ENCODE data around the gene SCAMP4. TPM values are rescaled to one million over a fixed set of nuclear protein-coding genes. Genes with fewer than 3 reads are reported as not detected.
"Not testable (repeated sequence)": the region's sequence is repeated elsewhere in the genome, so short reads cannot be mapped to it uniquely, and the experiment has no call there.

Gene SCAMP4
- total and polyA plus RNA-seq, 2 experiments from 2014 or later: 39.4 to 106 TPM

DNA sequence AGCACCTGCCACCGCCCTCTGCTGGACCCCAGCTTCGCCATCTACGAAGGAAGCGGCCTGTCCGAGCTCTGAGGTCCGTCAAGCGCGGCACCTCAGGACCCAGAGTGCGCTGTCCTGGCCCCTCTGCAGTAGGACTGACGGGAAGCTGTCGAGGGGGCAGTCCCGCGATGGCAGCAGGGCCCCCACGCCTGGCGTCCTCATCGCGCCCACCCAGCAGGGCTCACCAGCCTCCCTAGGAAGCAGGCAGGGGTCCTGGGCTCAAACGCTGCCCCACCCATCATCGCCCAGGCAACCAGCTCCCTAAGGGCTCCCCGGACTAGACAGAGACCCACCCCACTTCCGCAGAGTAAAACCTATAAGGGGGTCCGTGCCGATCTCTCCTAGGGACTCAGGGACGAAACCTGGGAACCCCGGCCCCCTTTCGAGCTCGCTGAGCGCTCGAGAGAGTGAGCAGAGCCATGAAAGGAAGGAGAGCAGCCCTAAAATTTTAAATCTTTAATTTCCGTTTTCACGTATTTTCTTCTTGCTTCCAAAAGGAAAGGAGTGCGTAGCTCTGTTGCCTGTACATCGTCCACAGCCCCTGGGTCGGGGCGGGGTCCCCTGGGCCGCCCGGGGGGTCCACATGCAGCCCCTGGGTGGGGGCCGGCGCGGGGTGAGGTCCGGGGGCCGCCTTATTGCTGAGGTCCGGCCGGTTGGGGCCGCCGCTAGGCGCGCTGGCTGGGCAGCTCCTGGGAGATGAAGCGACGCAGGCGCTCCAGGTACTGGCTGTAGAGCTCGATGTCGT, 28.5 kb upstream of the SCAMP4 start:
- Histone ChIP-seq H3K4me1 (ENCODE audit: insufficient read depth) (peaks cover 16% of the 10 kb centered on the region), H3K4me2 (peak overlapping the region; percentile 99), H3K4me3 (peak overlapping the region; percentile 93), H3K79me2 (replicated peaks; ENCODE audit: insufficient read depth) (peaks cover 31% of the 10 kb centered on the region), H2AFZ (peak overlapping the region; percentile 59; the same call in 1 of the 2 replicates)
- 0 out of 2 replicates have a peak overlapping the region, but pooled peaks have one; percentile 48 for H3K27ac Mint-ChIP-seq
- H3F3A ChIP-seq (replicated peaks; ENCODE audit: low read depth); H3K9me3 Mint-ChIP-seq; H3K36me3 Mint-ChIP-seq (ENCODE audit: low read depth); H3K9me2 ChIP-seq (ENCODE audit: insufficient read depth); DNase-seq (ENCODE audit: low spot score); H3K27me3 Mint-ChIP-seq (ENCODE audit: insufficient read depth, low read depth, poor library complexity); H3K27me3 ChIP-seq (ENCODE audit: insufficient read depth); H4K20me1 ChIP-seq (replicated peaks; ENCODE audit: insufficient read depth); H3K36me3 ChIP-seq (ENCODE audit: insufficient read depth); H3K27ac ChIP-seq (ENCODE audit: low read depth): not testable (repeated sequence)
- H3K4me3 Mint-ChIP-seq: peak overlapping the region; percentile 98
- H3K4me1 Mint-ChIP-seq: peaks cover 16% of the 10 kb centered on the region
- TF ChIP-seq, protein P1, sequence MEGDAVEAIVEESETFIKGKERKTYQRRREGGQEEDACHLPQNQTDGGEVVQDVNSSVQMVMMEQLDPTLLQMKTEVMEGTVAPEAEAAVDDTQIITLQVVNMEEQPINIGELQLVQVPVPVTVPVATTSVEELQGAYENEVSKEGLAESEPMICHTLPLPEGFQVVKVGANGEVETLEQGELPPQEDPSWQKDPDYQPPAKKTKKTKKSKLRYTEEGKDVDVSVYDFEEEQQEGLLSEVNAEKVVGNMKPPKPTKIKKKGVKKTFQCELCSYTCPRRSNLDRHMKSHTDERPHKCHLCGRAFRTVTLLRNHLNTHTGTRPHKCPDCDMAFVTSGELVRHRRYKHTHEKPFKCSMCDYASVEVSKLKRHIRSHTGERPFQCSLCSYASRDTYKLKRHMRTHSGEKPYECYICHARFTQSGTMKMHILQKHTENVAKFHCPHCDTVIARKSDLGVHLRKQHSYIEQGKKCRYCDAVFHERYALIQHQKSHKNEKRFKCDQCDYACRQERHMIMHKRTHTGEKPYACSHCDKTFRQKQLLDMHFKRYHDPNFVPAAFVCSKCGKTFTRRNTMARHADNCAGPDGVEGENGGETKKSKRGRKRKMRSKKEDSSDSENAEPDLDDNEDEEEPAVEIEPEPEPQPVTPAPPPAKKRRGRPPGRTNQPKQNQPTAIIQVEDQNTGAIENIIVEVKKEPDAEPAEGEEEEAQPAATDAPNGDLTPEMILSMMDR (conservative IDR thresholded peaks at IDR 0.05; ENCODE audit: low read depth in 2 of 2): peak in 1 of 2 experiments; percentile 25; a peak in 3 of 4 replicates
- ATAC-seq: peak; percentile 60

DNA sequence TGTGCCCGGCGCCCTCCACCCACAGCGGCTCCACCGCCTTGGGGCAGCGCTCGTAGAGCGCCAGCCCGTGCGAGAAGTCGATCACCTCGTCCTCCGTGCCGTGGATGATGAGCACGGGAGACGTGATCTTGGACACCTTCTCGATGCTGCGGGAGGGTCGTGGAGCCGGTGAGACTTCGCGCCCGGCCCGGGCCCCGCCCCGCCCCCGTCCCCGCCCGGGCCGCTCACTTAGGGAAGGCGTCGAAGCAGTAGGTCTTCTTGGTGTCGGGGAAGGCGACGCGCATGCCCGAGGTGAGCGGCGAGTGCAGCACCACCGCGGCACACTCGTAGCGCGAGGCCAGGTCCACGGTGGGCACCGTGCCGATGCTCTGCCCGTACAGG, 27.9 kb upstream of the SCAMP4 start:
- peaks cover 31% of the 10 kb centered on the region for H3K79me2 ChIP-seq (replicated peaks; ENCODE audit: insufficient read depth)

DNA sequence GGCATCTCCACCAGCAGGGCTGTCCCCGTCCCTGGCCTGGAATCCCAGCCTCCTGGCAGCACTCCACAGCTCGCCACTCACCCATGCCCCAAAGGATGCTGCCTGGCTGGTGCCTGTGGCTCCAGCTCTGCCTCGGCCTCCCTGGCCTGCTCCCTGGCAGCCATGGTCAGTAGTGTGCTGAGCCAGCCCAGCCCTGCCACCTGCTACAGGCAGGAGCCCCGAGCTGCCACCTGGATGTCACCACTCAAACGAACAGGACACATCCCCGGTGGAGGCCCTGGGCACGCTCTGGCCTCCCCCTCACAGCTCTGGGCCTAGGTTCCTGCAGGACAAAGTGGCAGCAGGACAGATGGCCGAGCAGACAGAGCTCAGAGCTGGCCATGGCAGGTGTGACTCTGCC, 26.6 kb upstream of the SCAMP4 start:
- not testable (repeated sequence) for H4K20me1 ChIP-seq (replicated peaks; ENCODE audit: insufficient read depth); H3K4me2 ChIP-seq; H3K9me2 ChIP-seq (ENCODE audit: insufficient read depth); H3K36me3 Mint-ChIP-seq (ENCODE audit: low read depth); H3K27me3 Mint-ChIP-seq (ENCODE audit: insufficient read depth, low read depth, poor library complexity); H3K9me3 Mint-ChIP-seq; H3K27ac ChIP-seq (ENCODE audit: low read depth); H3K27ac Mint-ChIP-seq; H2AFZ ChIP-seq; DNase-seq (ENCODE audit: low spot score); H3K27me3 ChIP-seq (ENCODE audit: insufficient read depth); H3K4me3 Mint-ChIP-seq; H3F3A ChIP-seq (replicated peaks; ENCODE audit: low read depth); ATAC-seq; H3K36me3 ChIP-seq (ENCODE audit: insufficient read depth); H3K4me3 ChIP-seq
- Histone ChIP-seq H3K4me1 (ENCODE audit: insufficient read depth) (peaks cover 24% of the 10 kb centered on the region), H3K79me2 (replicated peaks; ENCODE audit: insufficient read depth) (peaks cover 37% of the 10 kb centered on the region)
- H3K4me1 Mint-ChIP-seq: peaks cover 33% of the 10 kb centered on the region

More for the DNA sequence above, 27.9 kb upstream of the SCAMP4 start:
- not testable (repeated sequence) for H3K9me3 Mint-ChIP-seq; H3K27ac ChIP-seq (ENCODE audit: low read depth); H2AFZ ChIP-seq; H3K36me3 ChIP-seq (ENCODE audit: insufficient read depth); H3K27ac Mint-ChIP-seq; H3K9me2 ChIP-seq (ENCODE audit: insufficient read depth); H3K27me3 Mint-ChIP-seq (ENCODE audit: insufficient read depth, low read depth, poor library complexity); H3K36me3 Mint-ChIP-seq (ENCODE audit: low read depth); H3F3A ChIP-seq (replicated peaks; ENCODE audit: low read depth); H3K27me3 ChIP-seq (ENCODE audit: insufficient read depth); H4K20me1 ChIP-seq (replicated peaks; ENCODE audit: insufficient read depth); DNase-seq (ENCODE audit: low spot score)
- peak; percentile 15 for ATAC-seq
- Mint-ChIP-seq H3K4me1 (peaks cover 20% of the 10 kb centered on the region), H3K4me3 (peak overlapping the region; percentile 47; the same call in 2 of the 3 replicates)
- Histone ChIP-seq H3K4me3 (peak overlapping the region; percentile 93; the same call in 1 of the 2 replicates), H3K4me2 (peak overlapping the region; percentile 99), H3K4me1 (ENCODE audit: insufficient read depth) (peaks cover 21% of the 10 kb centered on the region)

DNA sequence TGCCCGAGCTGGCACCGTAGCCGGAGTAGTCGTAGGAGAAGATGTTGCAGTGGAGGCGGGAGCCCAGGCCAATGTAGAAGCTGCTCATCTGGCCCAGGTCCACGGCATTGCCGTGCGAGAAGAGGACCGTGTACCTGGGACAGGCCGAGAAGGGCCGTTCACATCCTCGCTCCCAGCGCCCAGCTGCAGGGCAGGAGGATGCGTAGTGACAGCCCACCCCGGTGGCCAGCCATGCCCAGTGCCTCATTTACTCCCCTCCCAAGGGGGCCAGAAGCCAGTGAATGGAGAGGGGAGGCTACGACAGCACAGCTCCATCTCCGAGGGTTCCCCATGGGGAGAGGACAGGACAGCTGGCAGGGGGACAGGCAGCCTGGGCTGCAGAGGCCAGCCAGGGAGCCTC, 25.2 kb upstream of the SCAMP4 start:
- Histone ChIP-seq H3K4me1 (ENCODE audit: insufficient read depth) (peaks cover 18% of the 10 kb centered on the region; the same call in 1 of the 2 replicates), H3K79me2 (replicated peaks; ENCODE audit: insufficient read depth) (peaks cover 36% of the 10 kb centered on the region), H4K20me1 (replicated peaks; ENCODE audit: insufficient read depth) (peaks cover 16% of the 10 kb centered on the region)
- not testable (repeated sequence) for H3K36me3 ChIP-seq (ENCODE audit: insufficient read depth); DNase-seq (ENCODE audit: low spot score); H3F3A ChIP-seq (replicated peaks; ENCODE audit: low read depth); H3K4me2 ChIP-seq; H3K27ac ChIP-seq (ENCODE audit: low read depth); H3K27me3 ChIP-seq (ENCODE audit: insufficient read depth); H3K27ac Mint-ChIP-seq; H3K9me3 Mint-ChIP-seq; H2AFZ ChIP-seq; ATAC-seq; H3K4me3 Mint-ChIP-seq; H3K36me3 Mint-ChIP-seq (ENCODE audit: low read depth); H3K4me3 ChIP-seq; H3K9me2 ChIP-seq (ENCODE audit: insufficient read depth)
- H3K27me3 Mint-ChIP-seq (ENCODE audit: insufficient read depth, low read depth, poor library complexity): peaks cover 15% of the 10 kb centered on the region
- H3K4me1 Mint-ChIP-seq: peaks cover 31% of the 10 kb centered on the region

Measured in GM23338 (cell line).